HepG2 (cell line): ENCODE measurements around the gene C2orf78. TPM values are rescaled to one million over a fixed set of nuclear protein-coding genes. Genes with fewer than 3 reads are reported as not detected.

ENCODE experiments used
- DMTF1 ChIP-seq: sonication (generic); formaldehyde crosslinking; IDR thresholded peaks from 2 replicates; pipeline ENCODE4 v1.4.0; 2020; ENCODE audit warnings: mild to moderate bottlenecking, missing genetic modification reagents
- FOXO1 ChIP-seq: sonication (generic); formaldehyde crosslinking; IDR thresholded peaks from 2 replicates; pipeline ENCODE4 v1.4.0; 2020; ENCODE audit warnings: missing genetic modification reagents
- MAFG ChIP-seq: sonication (generic); formaldehyde crosslinking; IDR thresholded peaks from 2 replicates; pipeline ENCODE4 v1.5.1; 2020; ENCODE audit warnings: mild to moderate bottlenecking, missing genetic modification reagents
- SP1 ChIP-seq, 2 experiments: fragments of 450-650 bp in 1 of 2; sonication (generic) in 1 of 2; formaldehyde crosslinking in 1 of 2; IDR thresholded peaks; 2 replicates each; pipeline versions ENCODE4 v1.4.0 to v1.6.1; 2016 to 2020; ENCODE audit warnings: missing genetic modification reagents in 1 of 2
- ZBTB7B ChIP-seq: sonication (generic); formaldehyde crosslinking; IDR thresholded peaks from 2 replicates; pipeline ENCODE4 v1.4.0; 2020; ENCODE audit warnings: missing genetic modification reagents
- ZNF318 ChIP-seq: sonication (generic); formaldehyde crosslinking; IDR thresholded peaks from 2 replicates; pipeline ENCODE4 v1.4.0; 2020; ENCODE audit warnings: mild to moderate bottlenecking, missing genetic modification reagents
- polyA plus RNA-seq, 8 experiments: library from polyadenylated mRNA; depleted of rRNA in 3 of 8; stranded (reverse) in 7 of 8; unstranded in 1 of 8; fragments of >200 nt; fragmentation: Illumina TruSeq in 4 of 8; extraction: Trizol in 4 of 8; gene quantifications; 2 replicates each; pipeline versions ENCODE4 v1.2.1 to v1.2.3, GENCODE V29; 2011 to 2016; ENCODE audit warnings: low read depth in 4 of 8, missing spikeins in 1 of 8, mixed read lengths in 1 of 8; ENCODE audit not compliant: insufficient read depth in 1 of 8
- total RNA-seq, 5 experiments: library from RNA; depleted of rRNA; stranded (reverse); fragments of >200 nt; fragmentation: Illumina TruSeq; extraction: Trizol; gene quantifications; 2 replicates each; pipeline ENCODE4 v1.2.3, GENCODE V29; 2016; ENCODE audit warnings: low read depth in 1 of 5
- TF ChIP-seq, protein P1 (sequence below), 2 experiments: IDR thresholded peaks; 2 replicates each; pipeline ENCODE4 v1.6.1; 2011 to 2012; ENCODE audit warnings: low read length in 2 of 2, borderline replicate concordance in 1 of 2, low read depth in 1 of 2, mild to moderate bottlenecking in 1 of 2, moderate library complexity in 1 of 2
- TF ChIP-seq, protein P2 (sequence below): sonication (generic); formaldehyde crosslinking; IDR thresholded peaks from 2 replicates; pipeline ENCODE4 v1.5.1; 2020; ENCODE audit warnings: mild to moderate bottlenecking, missing genetic modification reagents
- TF ChIP-seq, protein P3 (sequence below): IDR thresholded peaks from 2 replicates; pipeline ENCODE4 v1.6.1; 2016; ENCODE audit warnings: missing genetic modification reagents, missing compliant biosample characterization

The C2orf78 gene
- total and polyA plus RNA-seq, 2 of the 13 experiments (the other 11 are each of a cell fraction or from before 2014, with no cell fraction given): not detected

DNA sequence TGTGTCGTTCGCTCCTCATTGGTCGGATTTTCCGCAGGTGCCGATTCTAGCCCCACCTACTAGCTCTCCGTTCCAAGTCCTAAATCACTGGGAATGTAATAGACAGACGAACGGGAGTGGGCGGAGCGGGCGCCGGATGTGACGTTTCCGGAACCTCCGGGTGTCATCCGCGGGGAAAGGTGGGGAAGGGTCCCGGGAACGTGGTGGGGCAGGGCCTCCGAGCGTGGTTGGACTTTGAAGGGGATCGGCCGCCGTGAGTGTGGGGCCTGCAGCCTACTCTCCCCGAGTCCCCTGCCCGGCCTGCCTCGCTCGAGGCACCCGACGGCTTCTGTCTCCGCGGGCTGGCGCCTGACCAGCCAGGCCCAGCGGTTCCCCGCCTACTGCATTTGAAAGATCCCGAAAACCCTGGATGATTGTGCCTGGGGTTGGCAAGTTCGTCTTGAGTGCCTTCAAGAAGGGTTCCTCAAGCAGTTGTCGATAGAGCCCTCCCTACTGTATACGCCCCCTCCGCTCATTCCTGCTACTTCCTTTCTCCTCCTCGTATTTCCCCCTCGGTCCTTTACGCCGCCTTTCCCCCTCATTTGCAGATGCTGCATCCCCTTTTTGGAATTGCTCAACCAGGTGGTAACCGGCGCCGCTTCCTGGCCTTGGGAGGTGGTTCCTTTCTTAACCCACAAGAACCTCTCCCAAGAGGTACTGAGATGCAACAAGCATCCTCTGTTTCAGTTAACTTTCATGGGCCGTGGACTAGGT lies 45.0 kb downstream of the C2orf78 start, which contains the start of gene STAMBP (continued):
- TF ChIP-seq, protein P1, sequence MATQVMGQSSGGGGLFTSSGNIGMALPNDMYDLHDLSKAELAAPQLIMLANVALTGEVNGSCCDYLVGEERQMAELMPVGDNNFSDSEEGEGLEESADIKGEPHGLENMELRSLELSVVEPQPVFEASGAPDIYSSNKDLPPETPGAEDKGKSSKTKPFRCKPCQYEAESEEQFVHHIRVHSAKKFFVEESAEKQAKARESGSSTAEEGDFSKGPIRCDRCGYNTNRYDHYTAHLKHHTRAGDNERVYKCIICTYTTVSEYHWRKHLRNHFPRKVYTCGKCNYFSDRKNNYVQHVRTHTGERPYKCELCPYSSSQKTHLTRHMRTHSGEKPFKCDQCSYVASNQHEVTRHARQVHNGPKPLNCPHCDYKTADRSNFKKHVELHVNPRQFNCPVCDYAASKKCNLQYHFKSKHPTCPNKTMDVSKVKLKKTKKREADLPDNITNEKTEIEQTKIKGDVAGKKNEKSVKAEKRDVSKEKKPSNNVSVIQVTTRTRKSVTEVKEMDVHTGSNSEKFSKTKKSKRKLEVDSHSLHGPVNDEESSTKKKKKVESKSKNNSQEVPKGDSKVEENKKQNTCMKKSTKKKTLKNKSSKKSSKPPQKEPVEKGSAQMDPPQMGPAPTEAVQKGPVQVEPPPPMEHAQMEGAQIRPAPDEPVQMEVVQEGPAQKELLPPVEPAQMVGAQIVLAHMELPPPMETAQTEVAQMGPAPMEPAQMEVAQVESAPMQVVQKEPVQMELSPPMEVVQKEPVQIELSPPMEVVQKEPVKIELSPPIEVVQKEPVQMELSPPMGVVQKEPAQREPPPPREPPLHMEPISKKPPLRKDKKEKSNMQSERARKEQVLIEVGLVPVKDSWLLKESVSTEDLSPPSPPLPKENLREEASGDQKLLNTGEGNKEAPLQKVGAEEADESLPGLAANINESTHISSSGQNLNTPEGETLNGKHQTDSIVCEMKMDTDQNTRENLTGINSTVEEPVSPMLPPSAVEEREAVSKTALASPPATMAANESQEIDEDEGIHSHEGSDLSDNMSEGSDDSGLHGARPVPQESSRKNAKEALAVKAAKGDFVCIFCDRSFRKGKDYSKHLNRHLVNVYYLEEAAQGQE (IDR thresholded peaks at IDR 0.05; ENCODE audit: borderline replicate concordance in 1 of 2, low read depth in 1 of 2, low read length in 2 of 2): no peak
- TF ChIP-seq, protein P2, sequence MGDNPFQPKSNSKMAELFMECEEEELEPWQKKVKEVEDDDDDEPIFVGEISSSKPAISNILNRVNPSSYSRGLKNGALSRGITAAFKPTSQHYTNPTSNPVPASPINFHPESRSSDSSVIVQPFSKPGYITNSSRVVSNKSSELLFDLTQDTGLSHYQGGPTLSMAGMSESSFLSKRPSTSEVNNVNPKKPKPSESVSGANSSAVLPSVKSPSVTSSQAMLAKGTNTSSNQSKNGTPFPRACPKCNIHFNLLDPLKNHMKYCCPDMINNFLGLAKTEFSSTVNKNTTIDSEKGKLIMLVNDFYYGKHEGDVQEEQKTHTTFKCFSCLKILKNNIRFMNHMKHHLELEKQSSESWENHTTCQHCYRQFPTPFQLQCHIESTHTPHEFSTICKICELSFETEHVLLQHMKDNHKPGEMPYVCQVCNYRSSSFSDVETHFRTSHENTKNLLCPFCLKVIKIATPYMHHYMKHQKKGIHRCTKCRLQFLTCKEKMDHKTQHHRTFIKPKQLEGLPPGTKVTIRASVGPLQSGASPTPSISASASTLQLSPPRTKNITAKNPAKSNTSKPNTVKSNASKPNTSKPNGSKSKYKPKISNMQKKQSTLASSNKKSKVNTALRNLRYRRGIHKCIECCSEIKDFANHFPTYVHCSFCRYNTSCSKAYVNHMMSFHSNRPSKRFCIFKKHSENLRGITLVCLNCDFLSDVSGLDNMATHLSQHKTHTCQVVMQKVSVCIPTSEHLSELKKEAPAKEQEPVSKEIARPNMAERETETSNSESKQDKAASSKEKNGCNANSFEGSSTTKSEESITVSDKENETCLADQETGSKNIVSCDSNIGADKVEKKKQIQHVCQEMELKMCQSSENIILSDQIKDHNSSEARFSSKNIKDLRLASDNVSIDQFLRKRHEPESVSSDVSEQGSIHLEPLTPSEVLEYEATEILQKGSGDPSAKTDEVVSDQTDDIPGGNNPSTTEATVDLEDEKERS: peak; percentile 76; the same call in 1 of the 2 replicates
- TF ChIP-seq ZBTB7B: no peak
- TF ChIP-seq DMTF1 (CRISPR knock-in tag): no peak
- no peak for TF ChIP-seq ZNF318
- TF ChIP-seq SP1 (IDR thresholded peaks at IDR 0.05): no peak
- peak; percentile 95 for TF ChIP-seq SP1 (CRISPR knock-in tag; IDR thresholded peaks at IDR 0.05)
- peak; percentile 49; the same call in 1 of the 2 replicates for TF ChIP-seq FOXO1
- TF ChIP-seq, protein P3, sequence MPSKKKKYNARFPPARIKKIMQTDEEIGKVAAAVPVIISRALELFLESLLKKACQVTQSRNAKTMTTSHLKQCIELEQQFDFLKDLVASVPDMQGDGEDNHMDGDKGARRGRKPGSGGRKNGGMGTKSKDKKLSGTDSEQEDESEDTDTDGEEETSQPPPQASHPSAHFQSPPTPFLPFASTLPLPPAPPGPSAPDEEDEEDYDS (CRISPR knock-in tag): peak; percentile 68; the same call in 1 of the 2 replicates
- no peak for TF ChIP-seq MAFG
